IMR-90 (cell line): Measurements from ENCODE around the gene UNC5B. TPM values are rescaled to one million over a fixed set of nuclear protein-coding genes. Genes with fewer than 3 reads are reported as not detected.

Experiments
- ATAC-seq: fragments of 200-7000 bp; cut with Tn5 transposase; 2 replicates; pipeline ENCODE4 v1.9.1; 2020; ENCODE audit warnings: low read depth, mild to moderate bottlenecking, moderate library complexity
- BruUV-seq: library from RNA; stranded (reverse); fragments of 400-500 nt; replicated peaks from 2 replicates; lab custom pipeline; 2021; lab: Mats Ljungman, UMichigan
- CTCF ChIA-PET: fragments of 300-600 bp; formaldehyde crosslinking; extraction: SDS; loops from one replicate; lab custom pipeline; 2021; ENCODE audit warnings: antibody characterized with exemption; lab: Yijun Ruan, JAX
- POLR2A ChIA-PET: fragments of 300-600 bp; sonication (Branson Sonifier 250); formaldehyde crosslinking; loops from one replicate; lab custom pipeline; 2022; ENCODE audit warnings: antibody characterized with exemption; ENCODE audit not compliant: unreplicated experiment; lab: Charles Lee
- DNase-seq: peaks from one replicate; pipeline ENCODE4 v3.0.0; 2013
- H2AFZ ChIP-seq: replicated peaks from 2 replicates; pipeline ENCODE3; 2013; ENCODE audit warnings: low read length, mild to moderate bottlenecking; ENCODE audit not compliant: poor library complexity
- H2AK5ac ChIP-seq: 2 replicates; pipeline ENCODE4 v1.6.1; 2013; ENCODE audit warnings: low read depth, low read length, inconsistent platforms
- H2AK9ac ChIP-seq: replicated peaks from 2 replicates; pipeline ENCODE3; 2013; ENCODE audit warnings: mild to moderate bottlenecking, low read depth, low read length, moderate library complexity; ENCODE audit not compliant: poor library complexity
- H2BK120ac ChIP-seq: 2 replicates; pipeline ENCODE4 v1.6.1; 2013; ENCODE audit warnings: low read depth, low read length, inconsistent platforms
- H2BK15ac ChIP-seq: 3 replicates; pipeline ENCODE4 v1.6.1; 2013; ENCODE audit warnings: low read depth, low read length, inconsistent platforms
- H2BK20ac ChIP-seq: 2 replicates; pipeline ENCODE4 v1.6.1; 2013; ENCODE audit warnings: low read depth, mild to moderate bottlenecking, inconsistent platforms, low read length, moderate library complexity
- H2BK5ac ChIP-seq: 2 replicates; pipeline ENCODE4 v1.6.1; 2013; ENCODE audit warnings: mild to moderate bottlenecking, low read depth, low read length, inconsistent platforms; ENCODE audit not compliant: poor library complexity, severe bottlenecking
- H3K14ac ChIP-seq: replicated peaks from 2 replicates; pipeline ENCODE4 v1.6.1; 2013; ENCODE audit warnings: low read depth, low read length, inconsistent platforms
- H3K18ac ChIP-seq: 2 replicates; pipeline ENCODE4 v1.6.1; 2013; ENCODE audit warnings: low read depth, low read length, control low read depth
- H3K23ac ChIP-seq: 2 replicates; pipeline ENCODE4 v1.6.1; 2013; ENCODE audit warnings: low read depth, low read length, inconsistent platforms
- H3K27ac ChIP-seq: 2 replicates; pipeline ENCODE4 v1.5.1; 2013; ENCODE audit warnings: mild to moderate bottlenecking, control low read depth, low read length; ENCODE audit not compliant: insufficient read depth
- H3K27me3 ChIP-seq: 2 replicates; pipeline ENCODE4 v1.6.1; 2013; ENCODE audit warnings: low read length; ENCODE audit not compliant: control insufficient read depth, insufficient read depth
- H3K36me3 ChIP-seq: 2 replicates; pipeline ENCODE4 v1.6.1; 2013; ENCODE audit warnings: low read length, mixed read lengths; ENCODE audit not compliant: control insufficient read depth, insufficient read depth
- H3K4ac ChIP-seq: 2 replicates; pipeline ENCODE4 v1.6.1; 2013; ENCODE audit warnings: low read depth, low read length, inconsistent platforms
- H3K4me1 ChIP-seq: 2 replicates; pipeline ENCODE4 v1.6.1; 2013; ENCODE audit warnings: low read length, mixed read lengths; ENCODE audit not compliant: control insufficient read depth, insufficient read depth
- H3K4me2 ChIP-seq: 2 replicates; pipeline ENCODE4 v1.6.1; 2013; ENCODE audit warnings: low read depth, mild to moderate bottlenecking, control low read depth, low read length, moderate library complexity
- H3K4me3 ChIP-seq: 2 replicates; pipeline ENCODE4 v1.5.1; 2013; ENCODE audit warnings: low read depth, mild to moderate bottlenecking, control low read depth, low read length, moderate library complexity; ENCODE audit not compliant: insufficient read depth
- H3K56ac ChIP-seq: 2 replicates; pipeline ENCODE4 v1.6.1; 2013; ENCODE audit warnings: low read length, inconsistent platforms; ENCODE audit not compliant: insufficient read depth; ENCODE audit errors: extremely low read depth
- H3K79me1 ChIP-seq, 2 experiments: 2 replicates each; pipeline ENCODE4 v1.6.1; 2013; ENCODE audit warnings: low read length in 2 of 2, inconsistent platforms in 1 of 2, low read depth in 1 of 2
- H3K9ac ChIP-seq: 2 replicates; pipeline ENCODE4 v1.6.1; 2013; ENCODE audit warnings: low read depth, low read length, control low read depth
- H3K9me1 ChIP-seq: 2 replicates; pipeline ENCODE4 v1.6.1; 2013; ENCODE audit warnings: low read length, inconsistent platforms; ENCODE audit not compliant: insufficient read depth
- H3K9me3 ChIP-seq: 2 replicates; pipeline ENCODE4 v1.6.1; 2013; ENCODE audit warnings: low read length; ENCODE audit not compliant: control insufficient read depth, insufficient read depth
- H4K20me1 ChIP-seq: 2 replicates; pipeline ENCODE4 v1.6.1; 2013; ENCODE audit warnings: low read length, inconsistent platforms; ENCODE audit not compliant: insufficient read depth
- H4K5ac ChIP-seq: 2 replicates; pipeline ENCODE4 v1.6.1; 2013; ENCODE audit warnings: mild to moderate bottlenecking, low read depth, low read length, control low read depth
- H4K8ac ChIP-seq, 2 experiments: 2 replicates each; pipeline ENCODE4 v1.6.1; 2013; ENCODE audit warnings: low read depth in 2 of 2, low read length in 2 of 2, control low read depth in 1 of 2, inconsistent platforms in 1 of 2
- H4K91ac ChIP-seq: 2 replicates; pipeline ENCODE4 v1.6.1; 2013; ENCODE audit warnings: low read depth, low read length, inconsistent platforms; ENCODE audit not compliant: insufficient read depth
- BHLHE40 ChIP-seq: fragments of 150-350 bp; IDR thresholded peaks from 2 replicates; pipeline ENCODE4 v1.6.1; 2016; ENCODE audit warnings: mild to moderate bottlenecking, low read depth, low read length
- CHD1 ChIP-seq: IDR thresholded peaks from 2 replicates; pipeline ENCODE4 v1.6.1; 2012; ENCODE audit warnings: low read depth, low read length, improper control_type of control experiment
- CTCF ChIP-seq: conservative IDR thresholded peaks from 2 replicates; pipeline ENCODE4 v1.5.1; 2012; ENCODE audit warnings: mild to moderate bottlenecking, low read depth, low read length, improper control_type of control experiment
- FOS ChIP-seq: fragments of 150-350 bp; IDR thresholded peaks from 2 replicates; pipeline ENCODE4 v1.6.1; 2016; ENCODE audit warnings: low read depth, low read length
- MAFK ChIP-seq: IDR thresholded peaks from 2 replicates; pipeline ENCODE4 v1.6.1; 2012; ENCODE audit warnings: low read depth, low read length, improper control_type of control experiment
- MAZ ChIP-seq: IDR thresholded peaks from 2 replicates; pipeline ENCODE4 v1.6.1; 2012; ENCODE audit warnings: low read depth, mild to moderate bottlenecking, low read length, improper control_type of control experiment, moderate library complexity, borderline replicate concordance
- MXI1 ChIP-seq: IDR thresholded peaks from 2 replicates; pipeline ENCODE4 v1.6.1; 2012; ENCODE audit warnings: low read depth, mild to moderate bottlenecking, low read length, moderate library complexity, borderline replicate concordance
- NFE2L2 ChIP-seq: fragments of 150-350 bp; IDR thresholded peaks from 2 replicates; pipeline ENCODE4 v1.6.1; 2016; ENCODE audit warnings: low read depth, mild to moderate bottlenecking, low read length
- RCOR1 ChIP-seq: IDR thresholded peaks from 2 replicates; pipeline ENCODE4 v1.6.1; 2012; ENCODE audit warnings: mild to moderate bottlenecking, low read length, improper control_type of control experiment; ENCODE audit not compliant: insufficient replicate concordance
- USF2 ChIP-seq: fragments of 150-350 bp; IDR thresholded peaks from 2 replicates; pipeline ENCODE4 v1.6.1; 2017; ENCODE audit warnings: mild to moderate bottlenecking, antibody characterized with exemption, low read length, low read depth
- WGBS, 2 experiments: methylation state at CpG; one replicate each; pipeline versions ENCODE4 v1.1.5 to v1.1.7; 2013; ENCODE audit warnings: missing lambda C conversion rate in 2 of 2; ENCODE audit not compliant: insufficient read length in 1 of 2; ENCODE audit errors: extremely low coverage in 2 of 2; 5-methylcytosine and 5-hydroxymethylcytosine counted together
- dilution Hi-C: fragments of 300-500 bp; cut with HindIII; formaldehyde crosslinking; loops from one replicate; pipeline ENCODE4 v1.14.3; 2018; ENCODE audit warnings: low sequenced_read_pairs; ENCODE audit not compliant: unreplicated experiment
- in situ Hi-C: fragments of 300-500 bp; cut with MboI; formaldehyde crosslinking; loops from 3 replicates; pipeline ENCODE4 v1.14.3; 2019; ENCODE audit warnings: low sequenced_read_pairs, inconsistent platforms, mixed read lengths
- intact Hi-C: fragments of 100-400 bp; cut with micrococcal nuclease; formaldehyde crosslinking; loops from 2 replicates; pipeline ENCODE4 v1.10.0; 2022
- polyA plus RNA-seq, 3 experiments: library from polyadenylated mRNA; depleted of rRNA; stranded (reverse); fragments of >200 nt; gene quantifications; 2 replicates each; pipeline ENCODE4 v1.2.3, GENCODE V29; 2012; ENCODE audit warnings: low replicate concordance in 1 of 3
- total RNA-seq: library from RNA; depleted of rRNA; stranded (reverse); fragments of >200 nt; gene quantifications from 2 replicates; pipeline ENCODE4 v1.2.3, GENCODE V29; 2012
- TF ChIP-seq, protein P1 (sequence below): fragments of 150-350 bp; IDR thresholded peaks from 2 replicates; pipeline ENCODE4 v1.6.1; 2016; ENCODE audit warnings: low read depth, mild to moderate bottlenecking, low read length, moderate library complexity, borderline replicate concordance

The UNC5B gene
- total and polyA plus RNA-seq, 2 of the 4 experiments (the other 2 are of a cell fraction) = 1.6 to 4.2 TPM

GRCh38 chr10:71256661-71257318 is 44.4 kb downstream of the UNC5B start:
- H3K4me2 ChIP-seq = no peak overlapping the region
- WGBS, 2 experiments = 100% methylated on average over 3 of the region's 8 CpGs; no CpG with 5 or more reads in 1 of the 2 experiments
- no peak overlapping the region for H3K14ac ChIP-seq
- CTCF ChIA-PET = interaction anchor here (0.6 to 1.8 kb wide), 3 partner anchors 12 to 44 kb away, joined by 3 to 5 read pairs (median 3); partner anchors contain the start of gene UNC5B
- DNase-seq = no peak
- no peaks in the 10 kb centered on the region for H3K9me3 ChIP-seq
- H3K18ac ChIP-seq = no peak overlapping the region
- no peak overlapping the region; the same call in 1 of the 2 replicates for H2BK20ac ChIP-seq
- 0 out of 2 replicates have a peak, but pooled peaks cover 2% of the 10 kb centered on the region for H3K9me1 ChIP-seq
- no peak overlapping the region; the same call in 1 of the 2 replicates for H4K91ac ChIP-seq
- no peak overlapping the region for H3K9ac ChIP-seq
- H2BK15ac ChIP-seq = no peak overlapping the region
- POLR2A ChIA-PET = no interaction called here
- no peak overlapping the region for H3K23ac ChIP-seq
- H3K36me3 ChIP-seq = no peaks in the 10 kb centered on the region
- dilution Hi-C loops = no loop called here
- no peak overlapping the region for H2BK120ac ChIP-seq
- no peaks in the 10 kb centered on the region for H3K27me3 ChIP-seq
- H2BK5ac ChIP-seq = no peak overlapping the region
- H4K20me1 ChIP-seq = no peaks in the 10 kb centered on the region
- no peak overlapping the region for H4K5ac ChIP-seq
- peak overlapping the region; percentile 18; the same call in 1 of the 2 replicates for H2AK5ac ChIP-seq
- no peak for ATAC-seq
- H3K4me3 ChIP-seq = no peak overlapping the region
- H2AK9ac ChIP-seq = no peak overlapping the region
- no peak overlapping the region for H4K8ac ChIP-seq
- no TSS peak for BruUV-seq
- no peak overlapping the region for H2AFZ ChIP-seq
- H3K79me1 ChIP-seq = peaks cover 0 to 6% of the 10 kb centered on the region in 2 experiments; a peak in 2 of 4 replicates
- in situ Hi-C loops = no loop called here
- H3K56ac ChIP-seq = no peak overlapping the region
- TF ChIP-seq MAZ (no peak), CTCF (no peak), RCOR1 (no peak), NFE2L2 (no peak), USF2 (no peak), MXI1 (no peak), FOS (no peak), CHD1 (no peak), MAFK (no peak), BHLHE40 (no peak)
- TF ChIP-seq, protein P1, sequence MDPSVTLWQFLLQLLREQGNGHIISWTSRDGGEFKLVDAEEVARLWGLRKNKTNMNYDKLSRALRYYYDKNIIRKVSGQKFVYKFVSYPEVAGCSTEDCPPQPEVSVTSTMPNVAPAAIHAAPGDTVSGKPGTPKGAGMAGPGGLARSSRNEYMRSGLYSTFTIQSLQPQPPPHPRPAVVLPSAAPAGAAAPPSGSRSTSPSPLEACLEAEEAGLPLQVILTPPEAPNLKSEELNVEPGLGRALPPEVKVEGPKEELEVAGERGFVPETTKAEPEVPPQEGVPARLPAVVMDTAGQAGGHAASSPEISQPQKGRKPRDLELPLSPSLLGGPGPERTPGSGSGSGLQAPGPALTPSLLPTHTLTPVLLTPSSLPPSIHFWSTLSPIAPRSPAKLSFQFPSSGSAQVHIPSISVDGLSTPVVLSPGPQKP = no peak
- peak overlapping the region; percentile 68 for H3K4ac ChIP-seq
- intact Hi-C loops = no loop called here
- H3K4me1 ChIP-seq = peaks cover 27% of the 10 kb centered on the region
- no peak overlapping the region for H3K27ac ChIP-seq
